ENCODE data around the gene PLOD3.
"Not testable (repeated sequence)": the region's sequence is repeated elsewhere in the genome, so short reads cannot be mapped to it uniquely, and the experiment has no call there.

PLOD3 gene

GRCh38 chr7:101217388-101218235 is at the start of gene PLOD3, which contains the start of gene ZNHIT1:
PLOD3 (minus strand) TSS chr7:101217581; CDS start chr7:101217274, 307 bp downstream.
ZNHIT1 (plus strand) TSS chr7:101218165; CDS start chr7:101218196, 31 bp downstream.
- DNase-seq = peak; percentile 98

GRCh38 chr7:101265622-101266516 is 48.5 kb upstream of the PLOD3 start:
- DNase-seq = no peak

- DNase-seq = not testable (repeated sequence)
These were observed 46.8 kb upstream of the PLOD3 start for GRCh38 chr7:101264102-101264706.

- DNase-seq = no peak
These were observed 40.9 kb upstream of the PLOD3 start for GRCh38 chr7:101258243-101258731.

- DNase-seq = no peak
These were observed 38.4 kb upstream of the PLOD3 start for GRCh38 chr7:101255796-101256195.

- DNase-seq = not testable (repeated sequence)
These were observed 35.8 kb upstream of the PLOD3 start for GRCh38 chr7:101253199-101253598.

- DNase-seq = peak; percentile 93
These were observed 34.7 kb upstream of the PLOD3 start for GRCh38 chr7:101251871-101252659.

- no peak for DNase-seq
These were observed 32.9 kb upstream of the PLOD3 start for GRCh38 chr7:101250324-101250723.

GRCh38 chr7:101248276-101248675 is 30.9 kb upstream of the PLOD3 start:
- no peak for DNase-seq

GRCh38 chr7:101245147-101245668 is 27.8 kb upstream of the PLOD3 start:
- no peak for DNase-seq

GRCh38 chr7:101244375-101245146 is 27.2 kb upstream of the PLOD3 start, which contains the start of gene FIS1:
FIS1 (minus strand) TSS chr7:101245081; CDS start chr7:101245004, 77 bp downstream.
- DNase-seq = peak; percentile 93

- no peak for DNase-seq
These were observed 26.4 kb upstream of the PLOD3 start for GRCh38 chr7:101243646-101244374.

- no peak for DNase-seq
These were observed 24.3 kb upstream of the PLOD3 start for GRCh38 chr7:101241443-101242349.

- DNase-seq = no peak
These were observed 23.6 kb upstream of the PLOD3 start for GRCh38 chr7:101241015-101241363.

- no peak for DNase-seq
These were observed 23.0 kb upstream of the PLOD3 start for GRCh38 chr7:101240226-101241014.

- no peak for DNase-seq
These were observed 22.5 kb upstream of the PLOD3 start for GRCh38 chr7:101239951-101240220.

- DNase-seq = no peak
These were observed 22.0 kb upstream of the PLOD3 start for GRCh38 chr7:101239191-101239950.

Measured in DMS79 treated with DMSO at 0.1 percent for 48 hours (cell line).